Trophoblast cell (in vitro differentiated cells and primary cell): Measurements from ENCODE around the gene DLX3.

Experiments used
- DNase-seq, 2 donors: peaks; one replicate each; pipeline ENCODE4 v3.0.0-alpha.2; 2016
- H2AFZ ChIP-seq: 2 replicates; pipeline ENCODE4 v1.6.1; 2013; ENCODE audit warnings: low read length, moderate library complexity, mild to moderate bottlenecking; ENCODE audit not compliant: insufficient read depth, poor library complexity
- H2AK5ac ChIP-seq: 2 replicates; pipeline ENCODE4 v1.6.1; 2013; ENCODE audit warnings: mild to moderate bottlenecking, low read length
- H2BK120ac ChIP-seq: 2 replicates; pipeline ENCODE4 v1.6.1; 2013; ENCODE audit warnings: low read length, mild to moderate bottlenecking, moderate library complexity; ENCODE audit not compliant: insufficient read depth, poor library complexity
- H2BK12ac ChIP-seq: 2 replicates; pipeline ENCODE4 v1.6.1; 2013; ENCODE audit warnings: mild to moderate bottlenecking, low read length, moderate library complexity
- H2BK5ac ChIP-seq: 2 replicates; pipeline ENCODE4 v1.6.1; 2013; ENCODE audit warnings: low read length, low read depth, moderate library complexity, mild to moderate bottlenecking; ENCODE audit not compliant: poor library complexity
- H3K14ac ChIP-seq: 2 replicates; pipeline ENCODE4 v1.6.1; 2013; ENCODE audit warnings: mild to moderate bottlenecking, low read length
- H3K18ac ChIP-seq: 2 replicates; pipeline ENCODE4 v1.6.1; 2013; ENCODE audit warnings: mild to moderate bottlenecking, low read length
- H3K23ac ChIP-seq: 2 replicates; pipeline ENCODE4 v1.6.1; 2013; ENCODE audit warnings: low read length
- H3K27ac ChIP-seq: 2 replicates; pipeline ENCODE4 v1.5.1; 2013; ENCODE audit warnings: low read depth, mild to moderate bottlenecking, inconsistent platforms, low read length, moderate library complexity
- H3K27me3 ChIP-seq: 2 replicates; pipeline ENCODE4 v1.6.1; 2013; ENCODE audit warnings: inconsistent platforms, mild to moderate bottlenecking, low read length, moderate library complexity; ENCODE audit not compliant: insufficient read depth
- H3K36me3 ChIP-seq, 2 experiments: 1 replicate in 1 of 2; 2 replicates in 1 of 2; pipeline ENCODE4 v1.6.1; 2013; ENCODE audit warnings: low read length in 2 of 2, mild to moderate bottlenecking in 2 of 2, moderate library complexity in 1 of 2; ENCODE audit not compliant: insufficient read depth in 2 of 2, control insufficient read depth in 1 of 2
- H3K4ac ChIP-seq: 2 replicates; pipeline ENCODE4 v1.6.1; 2013; ENCODE audit warnings: low read depth, mild to moderate bottlenecking, low read length, moderate library complexity
- H3K4me1 ChIP-seq, 2 experiments: 1 replicate in 1 of 2; 2 replicates in 1 of 2; pipeline ENCODE4 v1.6.1; 2013; ENCODE audit warnings: low read length in 2 of 2, mild to moderate bottlenecking in 2 of 2, moderate library complexity in 1 of 2; ENCODE audit not compliant: insufficient read depth in 2 of 2, control insufficient read depth in 1 of 2
- H3K4me2 ChIP-seq: 2 replicates; pipeline ENCODE4 v1.6.1; 2013; ENCODE audit warnings: inconsistent platforms, mild to moderate bottlenecking, low read length, moderate library complexity
- H3K4me3 ChIP-seq: 2 replicates; pipeline ENCODE4 v1.5.1; 2013; ENCODE audit warnings: mild to moderate bottlenecking, low read depth, low read length, inconsistent platforms
- H3K79me1 ChIP-seq: one replicate; pipeline ENCODE4 v1.6.1; 2013; ENCODE audit warnings: low read length
- H3K79me2 ChIP-seq: 2 replicates; pipeline ENCODE4 v1.6.1; 2013; ENCODE audit warnings: low read length, mild to moderate bottlenecking; ENCODE audit not compliant: control insufficient read depth, insufficient read depth, poor library complexity
- H3K9ac ChIP-seq: 2 replicates; pipeline ENCODE4 v1.6.1; 2013; ENCODE audit warnings: mild to moderate bottlenecking, low read length
- H3K9me3 ChIP-seq: 2 replicates; pipeline ENCODE4 v1.6.1; 2013; ENCODE audit warnings: low read depth, mild to moderate bottlenecking, control low read depth, inconsistent platforms, low read length; ENCODE audit not compliant: insufficient read depth
- H4K12ac ChIP-seq: 2 replicates; pipeline ENCODE4 v1.6.1; 2013; ENCODE audit warnings: low read depth, mild to moderate bottlenecking, low read length, moderate library complexity
- H4K8ac ChIP-seq: 2 replicates; pipeline ENCODE4 v1.6.1; 2013; ENCODE audit warnings: low read depth, mild to moderate bottlenecking, low read length, moderate library complexity
- H4K91ac ChIP-seq: one replicate; pipeline ENCODE4 v1.6.1; 2013; ENCODE audit warnings: low read depth, mild to moderate bottlenecking, low read length, moderate library complexity
- WGBS: extraction: QIAGEN DNeasy Blood & Tissue Kit; methylation state at CpG from one replicate; pipeline ENCODE4 v1.1.7; 2013; ENCODE audit warnings: missing lambda C conversion rate; ENCODE audit not compliant: insufficient read length, insufficient coverage; ENCODE audit errors: extremely low coverage; 5-methylcytosine and 5-hydroxymethylcytosine counted together

Gene DLX3

GRCh38 chr17:50029185-50029584, 34.2 kb upstream of the DLX3 start:
- Histone ChIP-seq H4K8ac (no peak overlapping the region), H3K4me2 (no peak overlapping the region), H2AFZ (no peak overlapping the region), H3K9me3 (no peaks in the 10 kb centered on the region), H3K36me3 (no peaks in the 10 kb centered on the region), H3K14ac (peak overlapping the region; percentile 36), H2BK120ac (peak overlapping the region; percentile 86), H3K27me3 (no peaks in the 10 kb centered on the region), H3K4me1 (peaks cover 26 to 28% of the 10 kb centered on the region in 2 experiments), H3K27ac (no peak overlapping the region), H3K23ac (no peak overlapping the region), H2BK12ac (peak overlapping the region; percentile 89), H4K12ac (no peak overlapping the region), H2BK5ac (peak overlapping the region; percentile 58), H3K79me1 (peaks cover 14% of the 10 kb centered on the region), H3K4ac (no peak overlapping the region), H3K18ac (peak overlapping the region; percentile 28), H4K91ac (peak overlapping the region; percentile 72), H3K9ac (no peak overlapping the region), H3K4me3 (no peak overlapping the region), H3K79me2 (peaks cover 2% of the 10 kb centered on the region), H2AK5ac (peak overlapping the region; percentile 16)
- no CpG with 5 or more reads among the region's 7 CpGs for WGBS
- no peak for DNase-seq

DNA sequence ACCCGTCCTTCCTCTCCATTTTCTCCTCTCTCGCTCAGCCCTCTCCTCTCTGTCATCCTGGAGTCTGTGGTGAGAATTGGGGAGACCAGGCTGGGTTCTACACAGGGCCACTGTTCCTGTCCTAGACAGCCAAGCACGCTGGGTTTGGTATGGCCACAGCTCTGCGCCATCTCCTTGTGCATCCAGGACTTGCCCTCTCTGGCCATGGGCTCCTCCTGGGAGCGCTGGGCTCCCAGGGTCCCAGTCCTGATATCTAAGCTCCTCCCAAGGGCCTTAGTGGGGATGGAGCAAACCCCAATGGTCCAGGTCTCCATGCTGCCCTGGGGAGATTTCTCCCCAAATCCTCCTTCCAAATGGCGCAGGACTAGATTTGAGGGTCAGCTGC, 33.7 kb upstream of the DLX3 start:
- peak overlapping the region; percentile 28 for H3K18ac ChIP-seq
- H3K4me1 ChIP-seq = peaks cover 26 to 28% of the 10 kb centered on the region in 2 experiments
- H2AFZ ChIP-seq = peak overlapping the region; percentile 38
- peak overlapping the region; percentile 31 for H2AK5ac ChIP-seq
- peak overlapping the region; percentile 9 for H3K4me2 ChIP-seq
- peak overlapping the region; percentile 35 for H3K4ac ChIP-seq
- no peaks in the 10 kb centered on the region for H3K36me3 ChIP-seq
- peak overlapping the region; percentile 58 for H2BK5ac ChIP-seq
- no peak overlapping the region for H3K23ac ChIP-seq
- no CpG with 5 or more reads among the region's 6 CpGs for WGBS
- H3K79me1 ChIP-seq = peaks cover 14% of the 10 kb centered on the region
- no peak for DNase-seq
- peak overlapping the region; percentile 72 for H4K91ac ChIP-seq
- H3K27me3 ChIP-seq = no peaks in the 10 kb centered on the region
- H2BK12ac ChIP-seq = peak overlapping the region; percentile 89
- H2BK120ac ChIP-seq = peak overlapping the region; percentile 86
- H3K79me2 ChIP-seq = peaks cover 2% of the 10 kb centered on the region
- H3K4me3 ChIP-seq = no peak overlapping the region
- H3K27ac ChIP-seq = no peak overlapping the region
- H4K12ac ChIP-seq = peak overlapping the region; percentile 6
- no peaks in the 10 kb centered on the region for H3K9me3 ChIP-seq
- H4K8ac ChIP-seq = peak overlapping the region; percentile 27
- H3K14ac ChIP-seq = peak overlapping the region; percentile 36
- no peak overlapping the region for H3K9ac ChIP-seq

DNA sequence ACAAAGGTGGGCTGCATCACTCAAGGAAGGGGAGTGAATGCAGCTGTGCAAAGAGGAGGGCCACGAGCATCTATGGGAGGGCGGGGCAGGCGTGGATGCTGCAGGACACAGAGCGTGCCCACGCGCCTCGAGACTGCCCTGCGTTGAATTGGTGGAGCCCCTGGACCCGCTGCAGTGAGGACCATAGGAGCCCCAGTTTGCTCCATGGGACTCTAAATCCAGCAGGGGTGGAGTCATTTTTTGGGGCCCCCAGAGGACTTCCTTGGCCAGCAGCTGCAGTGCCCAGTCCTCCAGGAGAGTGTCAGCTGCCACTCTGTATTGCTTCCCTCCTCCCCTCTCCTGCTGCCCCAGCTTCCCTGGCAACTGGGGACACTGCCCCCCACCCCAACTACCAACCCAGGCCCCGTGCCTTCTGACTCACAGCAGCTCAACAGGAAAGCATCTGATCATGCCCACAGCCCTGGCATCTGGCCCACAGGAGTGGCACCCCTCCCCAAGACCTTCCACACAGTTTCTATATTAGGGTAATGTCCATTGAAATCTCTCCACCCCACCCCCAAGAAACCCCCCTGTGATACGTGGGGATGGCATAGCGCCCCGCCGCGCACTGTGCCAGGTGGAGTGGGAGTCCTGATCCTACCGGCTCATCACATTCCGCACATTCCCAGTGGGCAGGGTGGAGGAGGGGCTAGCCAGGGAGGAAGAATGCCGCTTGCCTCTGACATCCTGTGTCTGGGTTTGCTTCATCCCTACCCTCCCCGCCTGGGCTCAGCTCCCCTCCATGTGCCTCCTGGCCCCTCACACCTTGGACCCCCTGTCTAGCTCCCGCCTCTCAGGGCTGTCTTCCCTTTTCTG, 33.1 kb upstream of the DLX3 start:
- H2BK12ac ChIP-seq = peak overlapping the region; percentile 89
- peak overlapping the region; percentile 58 for H2BK5ac ChIP-seq
- WGBS = no CpG with 5 or more reads among the region's 20 CpGs
- H3K14ac ChIP-seq = peak overlapping the region; percentile 36
- peaks cover 2% of the 10 kb centered on the region for H3K79me2 ChIP-seq
- H3K23ac ChIP-seq = no peak overlapping the region
- H2AFZ ChIP-seq = peak overlapping the region; percentile 38
- H4K8ac ChIP-seq = peak overlapping the region; percentile 27
- H3K27me3 ChIP-seq = no peaks in the 10 kb centered on the region
- no peak for DNase-seq
- peak overlapping the region; percentile 9 for H3K4me2 ChIP-seq
- no peak overlapping the region for H3K9ac ChIP-seq
- no peak overlapping the region for H3K4me3 ChIP-seq
- peaks cover 14% of the 10 kb centered on the region for H3K79me1 ChIP-seq
- H4K91ac ChIP-seq = peak overlapping the region; percentile 72
- H3K9me3 ChIP-seq = no peaks in the 10 kb centered on the region
- H3K4ac ChIP-seq = peak overlapping the region; percentile 35
- H3K18ac ChIP-seq = peak overlapping the region; percentile 31
- H3K27ac ChIP-seq = no peak overlapping the region
- no peaks in the 10 kb centered on the region for H3K36me3 ChIP-seq
- peaks cover 26 to 28% of the 10 kb centered on the region in 2 experiments for H3K4me1 ChIP-seq
- peak overlapping the region; percentile 86 for H2BK120ac ChIP-seq
- H4K12ac ChIP-seq = peak overlapping the region; percentile 6
- peak overlapping the region; percentile 51 for H2AK5ac ChIP-seq

DNA sequence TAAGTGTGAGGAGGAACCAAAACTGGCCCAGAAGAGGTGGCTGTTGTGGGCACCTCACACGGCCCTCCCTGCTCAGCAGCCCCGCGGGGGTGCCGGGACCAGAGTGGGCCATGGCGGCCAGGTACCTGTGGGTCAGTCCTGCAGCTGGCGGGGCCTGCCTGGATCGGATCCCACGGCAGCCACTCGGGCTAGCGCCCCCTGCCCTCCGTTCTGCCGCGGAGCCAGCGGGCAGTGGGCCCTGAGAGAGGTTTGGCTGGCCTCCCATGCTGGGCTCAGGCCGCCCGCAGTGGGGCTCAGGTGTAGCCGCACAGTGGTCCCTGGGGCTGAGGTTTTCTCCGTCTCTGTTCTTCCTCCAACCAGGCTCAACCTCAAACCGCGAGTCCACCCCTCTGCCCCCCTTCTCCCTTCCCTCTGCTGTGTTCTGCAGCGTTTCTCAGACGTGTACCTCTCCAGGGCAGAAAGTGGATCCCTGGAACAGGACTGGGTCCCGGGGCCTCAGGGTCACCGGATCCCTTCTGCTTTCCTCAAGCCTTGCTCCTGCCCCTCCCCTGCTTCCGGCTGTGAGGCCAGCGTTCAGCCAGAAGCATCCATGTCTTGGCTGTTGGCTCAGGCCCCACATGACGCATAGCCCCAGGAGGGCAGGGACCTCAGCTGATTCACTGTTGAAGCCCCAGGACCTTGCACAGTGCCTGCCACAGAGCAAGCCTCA, 32.3 kb upstream of the DLX3 start:
- H4K12ac ChIP-seq = no peak overlapping the region

More for the DNA sequence above, 32.3 kb upstream of the DLX3 start:
- Histone ChIP-seq H3K79me1 (peaks cover 14% of the 10 kb centered on the region), H3K4me3 (no peak overlapping the region), H3K14ac (peak overlapping the region; percentile 36), H2BK12ac (peak overlapping the region; percentile 46), H3K4me1 (peaks cover 26 to 30% of the 10 kb centered on the region in 2 experiments), H2AK5ac (peak overlapping the region; percentile 57), H3K79me2 (peaks cover 2% of the 10 kb centered on the region), H3K36me3 (no peaks in the 10 kb centered on the region), H3K27me3 (no peaks in the 10 kb centered on the region), H3K18ac (peak overlapping the region; percentile 16), H2AFZ (no peak overlapping the region), H3K23ac (no peak overlapping the region), H4K91ac (peak overlapping the region; percentile 64), H3K27ac (peak overlapping the region; percentile 54), H4K8ac (peak overlapping the region; percentile 64), H2BK5ac (peak overlapping the region; percentile 50), H3K9ac (no peak overlapping the region), H3K4ac (peak overlapping the region; percentile 9), H3K9me3 (no peaks in the 10 kb centered on the region), H3K4me2 (peak overlapping the region; percentile 16), H2BK120ac (peak overlapping the region; percentile 28)
- DNase-seq = peak in 1 of 2 donors; percentile 31
- WGBS = no CpG with 5 or more reads among the region's 27 CpGs
